A673 (cell line): ENCODE measurements around the gene LRRC58. TPM values are rescaled to one million over a fixed set of nuclear protein-coding genes. Genes with fewer than 3 reads are reported as not detected.

Experiments used
- BruUV-seq: library from RNA; stranded (reverse); fragments of 400-500 nt; replicated peaks from 2 replicates; lab custom pipeline; 2021; lab: Mats Ljungman, UMichigan
- CTCF ChIA-PET: fragments of 300-600 bp; sonication (Branson Sonifier 250); formaldehyde crosslinking; loops from one replicate; lab custom pipeline; 2022; ENCODE audit warnings: antibody characterized with exemption; lab: Charles Lee
- POLR2A ChIA-PET: fragments of 300-600 bp; sonication (Branson Sonifier 250); formaldehyde crosslinking; loops from one replicate; lab custom pipeline; 2022; ENCODE audit warnings: antibody characterized with exemption; ENCODE audit not compliant: low non-redundant PET; lab: Charles Lee
- DNase-seq: peaks from one replicate; pipeline ENCODE4 v3.0.0-alpha.2; 2015; ENCODE audit warnings: low spot score
- H3K27ac ChIP-seq: fragments of 200-600 bp; sonication (generic); 2 replicates; pipeline ENCODE4 v1.5.1; 2016; ENCODE audit warnings: mixed run types, low read depth, mild to moderate bottlenecking, mixed read lengths, antibody characterized with exemption, low read length; ENCODE audit not compliant: poor library complexity, severe bottlenecking
- H3K27me3 ChIP-seq: fragments of 200-600 bp; sonication (generic); replicated peaks from 2 replicates; pipeline ENCODE4 v1.6.1; 2017; ENCODE audit warnings: mixed run types, low read depth, mild to moderate bottlenecking, mixed read lengths, antibody characterized with exemption, low read length; ENCODE audit not compliant: insufficient read depth, poor library complexity
- H3K36me3 ChIP-seq: fragments of 200-600 bp; sonication (generic); 2 replicates; pipeline ENCODE4 v1.6.1; 2016; ENCODE audit warnings: mixed run types, mild to moderate bottlenecking, mixed read lengths, antibody characterized with exemption, low read length; ENCODE audit not compliant: insufficient read depth, poor library complexity, severe bottlenecking
- H3K4me1 ChIP-seq: fragments of 200-600 bp; sonication (generic); 2 replicates; pipeline ENCODE4 v1.6.1; 2017; ENCODE audit warnings: mixed run types, mild to moderate bottlenecking, mixed read lengths, antibody characterized with exemption, low read length; ENCODE audit not compliant: insufficient read depth, poor library complexity, severe bottlenecking
- H3K4me3 ChIP-seq: fragments of 200-600 bp; sonication (generic); 2 replicates; pipeline ENCODE4 v1.5.1; 2016; ENCODE audit warnings: low read depth, mixed run types, mild to moderate bottlenecking, mixed read lengths, low read length; ENCODE audit not compliant: poor library complexity, severe bottlenecking
- H3K9me3 ChIP-seq: fragments of 200-600 bp; sonication (generic); 2 replicates; pipeline ENCODE4 v1.6.1; 2016; ENCODE audit warnings: mixed run types, low read depth, mild to moderate bottlenecking, mixed read lengths, antibody characterized with exemption, low read length; ENCODE audit not compliant: poor library complexity, severe bottlenecking
- CTCF ChIP-seq: fragments of 300-800, 200-600 bp; sonication (generic); conservative IDR thresholded peaks from 2 replicates; pipeline ENCODE4 v1.5.1; 2017; ENCODE audit warnings: low read depth, mild to moderate bottlenecking, antibody characterized with exemption, low read length, moderate library complexity, mixed read lengths
- EZH2 ChIP-seq: fragments of 200-600 bp; sonication (generic); IDR thresholded peaks from 2 replicates; pipeline ENCODE4 v1.6.1; 2017; ENCODE audit warnings: borderline replicate concordance, low read depth, mild to moderate bottlenecking, mixed read lengths, antibody characterized with exemption, low read length; ENCODE audit not compliant: poor library complexity, severe bottlenecking
- intact Hi-C: fragments of 100-400 bp; cut with micrococcal nuclease; formaldehyde crosslinking; loops from one replicate; pipeline ENCODE4 v1.10.0; 2022; ENCODE audit not compliant: unreplicated experiment
- total RNA-seq: library from RNA; stranded (reverse); gene quantifications from 2 replicates; pipeline ENCODE4 v1.2.3, GENCODE V29; 2021

LRRC58 gene
- total RNA-seq, 1 experiment from 2014 or later, result 34.1 TPM

GRCh38 chr3:120370463-120370862, 21.3 kb upstream of the LRRC58 start:
- no peak for DNase-seq
- ChIA-PET POLR2A (no interaction called here), CTCF (no interaction called here)
- TF ChIP-seq EZH2 (no peak), CTCF (no peak)
- peaks cover 20% of the 10 kb centered on the region for H3K27me3 ChIP-seq
- intact Hi-C loops, result no loop called here
- H3K4me3 ChIP-seq, result no peak overlapping the region
- no peaks in the 10 kb centered on the region for H3K4me1 ChIP-seq
- H3K36me3 ChIP-seq, result no peaks in the 10 kb centered on the region
- no peaks in the 10 kb centered on the region for H3K9me3 ChIP-seq
- no TSS peak for BruUV-seq
- H3K27ac ChIP-seq, result no peak overlapping the region

- intact Hi-C loops, result no loop called here
- Histone ChIP-seq H3K4me1 (no peaks in the 10 kb centered on the region), H3K27me3 (peaks cover 21% of the 10 kb centered on the region), H3K9me3 (no peaks in the 10 kb centered on the region), H3K36me3 (no peaks in the 10 kb centered on the region), H3K4me3 (no peak overlapping the region), H3K27ac (no peak overlapping the region)
- BruUV-seq, result no TSS peak
- DNase-seq, result no peak
- ChIA-PET POLR2A (no interaction called here), CTCF (no interaction called here)
- no peak for TF ChIP-seq CTCF
- TF ChIP-seq EZH2, result no peak
Measured at GRCh38 chr3:120369037-120369467, 19.9 kb upstream of the LRRC58 start.

DNA sequence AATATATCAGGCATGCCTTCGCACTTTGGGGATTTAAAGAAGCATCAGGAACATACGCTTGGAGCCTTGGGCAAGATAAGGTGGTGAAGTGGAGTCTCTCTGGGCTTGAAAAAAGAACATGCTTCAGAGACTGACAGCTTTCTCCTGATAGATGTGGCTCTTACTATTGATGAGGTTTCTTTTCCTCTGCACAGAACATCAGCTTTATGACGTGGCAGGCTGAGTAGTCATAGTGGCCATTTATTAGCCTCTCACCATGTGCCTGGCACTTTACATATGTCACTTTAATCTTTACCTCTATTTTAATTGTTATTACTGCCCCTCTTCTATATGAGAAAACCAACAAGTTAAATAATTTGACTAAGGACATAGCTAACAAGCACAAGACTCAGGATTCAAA, 19.0 kb upstream of the LRRC58 start:
- no peaks in the 10 kb centered on the region for H3K36me3 ChIP-seq
- intact Hi-C loops, result no loop called here
- POLR2A ChIA-PET, result interaction anchor here (0.6 kb wide), 1 partner anchor 1074 kb away, joined by 11 read pairs; the partner anchor contains the start of gene ARHGAP31
- H3K4me1 ChIP-seq, result no peaks in the 10 kb centered on the region
- no TSS peak for BruUV-seq
- CTCF ChIA-PET, result no interaction called here
- peaks cover 21% of the 10 kb centered on the region for H3K27me3 ChIP-seq
- H3K9me3 ChIP-seq, result no peaks in the 10 kb centered on the region
- DNase-seq, result no peak
- no peak overlapping the region for H3K27ac ChIP-seq
- TF ChIP-seq CTCF (no peak), EZH2 (no peak)
- no peak overlapping the region for H3K4me3 ChIP-seq
